Measurements from ENCODE around the gene ITPK1.

GRCh38 chr14:92963301-92964123 is 152.2 kb downstream of the ITPK1 start:
- TF ChIP-seq CTCF (conservative IDR thresholded peaks at IDR 0.05) (no peak), EZH2 (IDR thresholded peaks at IDR 0.05; ENCODE audit: low read depth) (no peak)
